ENCODE data around the gene MRPL45. TPM values are rescaled to one million over a fixed set of nuclear protein-coding genes. Genes with fewer than 3 reads are reported as not detected.
A peak's percentile ranks its signal among the peaks of the same experiment; 100 is the strongest.
"Not testable (repeated sequence)": the region's sequence is repeated elsewhere in the genome, so short reads cannot be mapped to it uniquely, and the experiment has no call there.

Gene MRPL45
- polyA plus RNA-seq, 6 donors from 2014 or later = 19.8 to 26.8 (median 24.4) TPM

DNA sequence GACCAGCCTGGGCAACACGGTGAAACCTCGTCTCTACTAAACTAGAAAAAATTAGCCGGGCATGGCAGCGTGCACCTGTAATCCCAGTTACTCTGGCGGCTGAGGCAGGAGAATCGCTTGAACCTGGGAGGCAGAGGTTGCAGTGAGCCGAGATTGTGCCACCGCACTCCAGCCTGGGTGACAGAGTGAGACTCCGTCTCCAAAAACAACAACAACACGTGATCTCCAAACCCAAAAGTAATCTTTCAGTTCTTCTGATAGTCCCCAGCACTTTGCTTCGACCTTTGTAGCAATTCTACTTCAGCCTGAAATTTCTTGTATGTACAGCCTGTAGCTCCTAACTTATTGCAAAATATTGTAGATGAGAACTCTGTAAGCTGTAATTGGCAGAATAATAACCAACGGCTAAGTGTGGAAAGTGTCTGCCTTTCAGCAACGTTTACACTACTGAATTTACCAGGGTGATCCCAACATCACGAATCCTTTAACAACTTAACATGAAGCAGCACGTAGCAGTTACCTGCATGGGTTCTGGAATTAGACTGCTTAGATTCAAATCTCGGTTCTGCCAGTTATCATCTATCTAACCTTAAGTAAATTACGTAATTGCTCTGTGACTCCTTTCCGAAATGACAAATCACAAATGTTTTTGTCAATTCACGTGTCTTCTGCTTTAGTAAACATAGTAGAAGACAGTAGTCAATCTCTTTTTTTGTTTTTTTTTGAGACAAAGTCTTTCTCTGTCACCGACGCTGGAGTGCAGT, 1.2 kb upstream of the MRPL45 start:
- H3K9me3 Mint-ChIP-seq; ATAC-seq (ENCODE audit: low read depth in 2 of 2); H3K36me3 Mint-ChIP-seq; DNase-seq; H3K27me3 Mint-ChIP-seq: not testable (repeated sequence)
- Mint-ChIP-seq H3K4me1 (peaks cover 9 to 14% (median 9%) of the 10 kb centered on the region in 3 donors), H3K27ac (peak overlapping the region in 2 of 6 donors; percentile 96 to 98), H3K4me3 (peak overlapping the region; percentile 78 to 98 (median 91))

DNA sequence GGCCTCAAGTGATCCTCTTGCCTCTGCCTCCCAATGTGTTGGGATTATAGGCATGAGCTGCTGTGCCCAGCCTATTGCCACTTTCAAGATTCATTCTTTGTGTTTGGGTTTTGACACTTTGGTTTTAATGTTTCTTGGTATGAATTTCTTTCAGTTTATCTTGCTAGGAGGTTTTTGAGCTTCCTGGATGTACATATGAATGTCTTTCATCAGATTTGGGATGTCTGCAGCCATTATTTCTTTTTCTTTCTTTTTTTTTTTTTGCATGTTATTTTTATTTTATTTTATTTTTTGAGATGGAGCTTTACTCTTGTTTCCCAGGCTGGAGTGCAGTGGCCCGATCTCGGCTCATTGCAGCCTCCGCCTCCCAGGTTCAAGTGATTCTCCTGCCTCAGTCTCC, 18.5 kb downstream of the MRPL45 start:
- no peak overlapping the region for H3K27ac Mint-ChIP-seq
- ATAC-seq (ENCODE audit: low read depth in 2 of 2) (no peak), DNase-seq (no peak)
- no peaks in the 10 kb centered on the region for H3K27me3 Mint-ChIP-seq
- H3K9me3 Mint-ChIP-seq = no peaks in the 10 kb centered on the region
- no peaks in the 10 kb centered on the region for H3K4me1 Mint-ChIP-seq
- H3K4me3 Mint-ChIP-seq = no peak overlapping the region
- H3K36me3 Mint-ChIP-seq = peaks cover 0 to 4% of the 10 kb centered on the region in 2 donors

DNA sequence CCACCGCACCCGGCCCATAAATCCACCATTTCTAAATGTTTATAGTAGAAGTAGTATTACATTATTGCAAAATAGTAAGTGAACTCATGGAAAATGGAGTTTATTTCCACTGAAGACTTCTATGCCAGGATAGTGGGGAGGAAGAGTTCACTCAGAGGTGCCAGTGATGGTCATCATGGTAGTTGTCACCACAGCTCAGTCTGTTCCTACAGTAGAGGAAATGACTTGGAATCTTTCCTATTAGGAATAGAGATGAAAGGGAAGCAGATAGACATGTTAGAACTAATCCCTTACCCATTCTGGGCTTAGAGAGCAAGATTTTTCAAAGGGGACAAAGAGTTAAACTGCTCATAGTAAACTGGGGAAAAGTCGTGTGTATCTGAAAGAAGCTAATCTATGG, 20.1 kb downstream of the MRPL45 start:
- DNase-seq = no peak
- H3K36me3 Mint-ChIP-seq = peaks cover 0 to 4% of the 10 kb centered on the region in 2 donors
- no peaks in the 10 kb centered on the region for H3K9me3 Mint-ChIP-seq
- ATAC-seq (ENCODE audit: low read depth in 2 of 2) = no peak
- H3K4me1 Mint-ChIP-seq = no peaks in the 10 kb centered on the region
- no peak overlapping the region for H3K27ac Mint-ChIP-seq
- H3K27me3 Mint-ChIP-seq = no peaks in the 10 kb centered on the region
- H3K4me3 Mint-ChIP-seq = no peak overlapping the region

GRCh38 chr17:38320482-38320881, 23.5 kb downstream of the MRPL45 start:
- Mint-ChIP-seq H3K36me3 (peaks cover 0 to 8% of the 10 kb centered on the region in 2 donors), H3K4me3 (no peak overlapping the region), H3K27ac (no peak overlapping the region), H3K4me1 (peaks cover 4% of the 10 kb centered on the region in 3 donors), H3K27me3 (no peaks in the 10 kb centered on the region), H3K9me3 (no peaks in the 10 kb centered on the region)
- ATAC-seq (ENCODE audit: low read depth in 2 of 2) (no peak), DNase-seq (no peak)

DNA sequence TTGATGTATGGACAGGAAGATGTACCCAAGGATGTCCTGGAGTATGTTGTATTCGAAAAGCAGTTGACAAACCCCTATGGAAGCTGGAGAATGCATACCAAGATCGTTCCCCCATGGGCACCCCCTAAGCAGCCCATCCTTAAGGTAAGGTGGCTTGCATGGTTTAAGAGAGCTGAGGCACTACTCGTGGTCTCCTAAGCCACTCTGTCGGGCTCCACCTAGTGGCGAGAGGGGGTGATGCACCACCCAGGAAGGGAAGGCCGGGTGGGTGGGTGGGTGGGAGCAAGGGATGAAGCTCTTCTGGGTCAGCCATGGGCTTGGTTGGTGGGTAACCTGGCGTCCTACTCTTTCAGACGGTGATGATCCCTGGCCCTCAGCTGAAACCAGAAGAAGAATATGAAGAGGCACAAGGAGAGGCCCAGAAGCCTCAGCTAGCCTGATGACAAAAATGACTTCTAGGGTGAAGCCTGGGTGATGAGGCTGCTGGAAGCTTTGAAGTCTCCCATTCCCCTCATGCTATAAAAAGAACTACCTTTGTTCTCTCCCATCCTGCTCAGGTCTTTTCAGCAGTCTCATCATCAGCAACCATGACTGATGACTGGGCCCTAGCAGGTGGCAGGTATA, 25.3 kb downstream of the MRPL45 start:
- peak overlapping the region in 1 of 6 donors; percentile 79 for H3K27ac Mint-ChIP-seq

GRCh38 chr17:38322897-38323296, 25.9 kb downstream of the MRPL45 start:
- ATAC-seq (ENCODE audit: low read depth in 2 of 2) = no peak

More for the DNA sequence above, 25.3 kb downstream of the MRPL45 start:
- H3K36me3 Mint-ChIP-seq = peaks cover 0 to 8% of the 10 kb centered on the region in 2 donors
- H3K27me3 Mint-ChIP-seq = no peaks in the 10 kb centered on the region
- ATAC-seq (ENCODE audit: low read depth in 2 of 2) (peak; percentile 67 to 80), DNase-seq (peak; percentile 59)
- H3K9me3 Mint-ChIP-seq = no peaks in the 10 kb centered on the region
- H3K4me3 Mint-ChIP-seq = no peak overlapping the region
- peaks cover 14 to 18% (median 16%) of the 10 kb centered on the region in 3 donors for H3K4me1 Mint-ChIP-seq

GRCh38 chr17:38324141-38324697, 27.3 kb downstream of the MRPL45 start:
- Mint-ChIP-seq H3K9me3 (no peaks in the 10 kb centered on the region), H3K4me3 (no peak overlapping the region), H3K36me3 (peaks cover 0 to 4% of the 10 kb centered on the region in 2 donors), H3K27me3 (peaks cover 0 to 14% (median 1%) of the 10 kb centered on the region in 3 donors), H3K4me1 (peaks cover 14 to 19% (median 17%) of the 10 kb centered on the region in 3 donors), H3K27ac (no peak overlapping the region)
- ATAC-seq (ENCODE audit: low read depth in 2 of 2) (no peak), DNase-seq (no peak)

More at GRCh38 chr17:38322897-38323296, 25.9 kb downstream of the MRPL45 start:
- Mint-ChIP-seq H3K36me3 (peaks cover 0 to 8% of the 10 kb centered on the region in 2 donors), H3K4me3 (no peak overlapping the region), H3K27ac (peak overlapping the region in 1 of 6 donors; percentile 79), H3K4me1 (peaks cover 14 to 19% (median 17%) of the 10 kb centered on the region in 3 donors), H3K9me3 (no peaks in the 10 kb centered on the region), H3K27me3 (peaks cover 0 to 1% (median 0%) of the 10 kb centered on the region in 3 donors)
- DNase-seq = no peak

DNA sequence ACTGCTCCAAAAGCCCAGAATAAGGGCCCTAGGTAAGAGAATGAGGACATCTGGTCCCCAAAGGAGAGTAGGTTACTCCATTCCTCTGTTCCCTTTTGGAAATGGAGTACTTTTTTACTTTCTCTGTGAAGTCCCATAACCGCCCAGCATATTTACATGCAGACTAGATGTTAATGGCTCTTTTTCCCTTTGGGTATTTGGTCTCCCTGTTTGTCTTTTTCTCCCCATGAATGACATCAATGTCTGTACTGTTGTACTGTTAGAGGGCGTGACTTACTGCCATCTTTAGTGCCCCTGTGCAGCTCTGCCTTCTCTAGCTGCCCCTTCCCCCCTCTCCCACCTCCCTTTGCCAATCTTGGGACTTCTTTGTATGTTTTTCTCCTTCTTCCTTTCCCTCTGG, 27.8 kb downstream of the MRPL45 start:
- Mint-ChIP-seq H3K4me3 (no peak overlapping the region), H3K27ac (no peak overlapping the region), H3K4me1 (peaks cover 14 to 19% (median 17%) of the 10 kb centered on the region in 3 donors), H3K9me3 (no peaks in the 10 kb centered on the region), H3K36me3 (peaks cover 0 to 4% of the 10 kb centered on the region in 2 donors), H3K27me3 (peaks cover 0 to 20% (median 7%) of the 10 kb centered on the region in 3 donors)
- DNase-seq (no peak), ATAC-seq (ENCODE audit: low read depth in 2 of 2) (no peak)

- Mint-ChIP-seq H3K4me1 (peaks cover 14 to 19% (median 17%) of the 10 kb centered on the region in 3 donors), H3K36me3 (peaks cover 0 to 4% of the 10 kb centered on the region in 2 donors), H3K27ac (peak overlapping the region in 3 of 6 donors; percentile 10 to 69 (median 68)), H3K9me3 (no peaks in the 10 kb centered on the region), H3K4me3 (no peak overlapping the region), H3K27me3 (peaks cover 0 to 21% (median 12%) of the 10 kb centered on the region in 3 donors)
- ATAC-seq (ENCODE audit: low read depth in 2 of 2) = peak; percentile 65 to 68
- no peak for DNase-seq
Measured at GRCh38 chr17:38325221-38325851, 28.4 kb downstream of the MRPL45 start.

GRCh38 chr17:38326996-38327792, 30.2 kb downstream of the MRPL45 start:
- Mint-ChIP-seq H3K27ac (peak overlapping the region in 4 of 6 donors; percentile 10 to 88 (median 40)), H3K9me3 (no peaks in the 10 kb centered on the region), H3K4me3 (no peak overlapping the region), H3K27me3 (peaks cover 4 to 31% (median 18%) of the 10 kb centered on the region in 3 donors), H3K36me3 (peaks cover 0 to 4% of the 10 kb centered on the region in 2 donors), H3K4me1 (peaks cover 14 to 19% (median 17%) of the 10 kb centered on the region in 3 donors)
- ATAC-seq (ENCODE audit: low read depth in 2 of 2) (no peak), DNase-seq (no peak)

GRCh38 chr17:38327936-38328335, 31.0 kb downstream of the MRPL45 start:
- H3K27me3 Mint-ChIP-seq = peaks cover 4 to 32% (median 18%) of the 10 kb centered on the region in 3 donors
- no peak for ATAC-seq (ENCODE audit: low read depth in 2 of 2)
- no peak for DNase-seq
- H3K36me3 Mint-ChIP-seq = peaks cover 0 to under 1% of the 10 kb centered on the region in 2 donors
- no peaks in the 10 kb centered on the region for H3K9me3 Mint-ChIP-seq
- H3K4me3 Mint-ChIP-seq = no peak overlapping the region
- H3K27ac Mint-ChIP-seq = peak overlapping the region in 2 of 6 donors; percentile 36 to 84
- peaks cover 14 to 19% (median 17%) of the 10 kb centered on the region in 3 donors for H3K4me1 Mint-ChIP-seq

DNA sequence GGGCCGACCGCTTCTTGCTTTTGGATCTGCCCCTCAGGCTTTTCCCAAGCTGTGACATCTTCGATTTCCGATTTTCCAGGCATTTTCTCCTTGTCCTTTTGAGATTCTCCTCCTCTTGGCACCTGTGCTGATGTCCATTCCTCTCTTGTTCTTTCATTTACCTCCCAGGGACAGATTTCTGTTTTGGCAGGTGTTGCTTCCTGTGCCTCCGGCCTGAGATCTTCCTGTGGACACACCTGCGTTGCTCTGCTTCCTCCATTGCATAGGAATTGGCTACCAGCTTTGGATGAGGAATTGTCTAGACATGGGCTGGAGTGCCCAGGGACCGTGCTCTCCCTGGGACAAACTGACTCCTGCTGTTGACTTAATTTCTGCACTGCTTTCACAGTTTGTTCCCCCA, 31.7 kb downstream of the MRPL45 start:
- H3K36me3 Mint-ChIP-seq = no peaks in the 10 kb centered on the region

More for the DNA sequence above, 31.7 kb downstream of the MRPL45 start:
- Mint-ChIP-seq H3K4me1 (peaks cover 14 to 19% (median 17%) of the 10 kb centered on the region in 3 donors), H3K27me3 (peaks cover 4 to 39% (median 21%) of the 10 kb centered on the region in 3 donors), H3K27ac (no peak overlapping the region), H3K9me3 (no peaks in the 10 kb centered on the region), H3K4me3 (no peak overlapping the region)
- DNase-seq (no peak), ATAC-seq (ENCODE audit: low read depth in 2 of 2) (no peak)

Measured in naive B cell (primary cell).